ENCODE measurements around the gene COL6A2.

- no peak for TF ChIP-seq ZBTB49 (CRISPR knock-in tag; IDR thresholded peaks at IDR 0.05; ENCODE audit: borderline replicate concordance)
- TF ChIP-seq CHCHD3 (CRISPR knock-in tag; IDR thresholded peaks at IDR 0.05), result no peak
- TF ChIP-seq ATF6 (CRISPR knock-in tag; conservative IDR thresholded peaks at IDR 0.05), result no peak
- TF ChIP-seq TCF7L2 (IDR thresholded peaks at IDR 0.05; ENCODE audit: low read depth, low read length), result no peak
- TF ChIP-seq TCF12 (IDR thresholded peaks at IDR 0.05), result no peak
- no peak for TF ChIP-seq TCF12 (CRISPR knock-in tag; IDR thresholded peaks at IDR 0.05)
- no peak for TF ChIP-seq ZC3H13 (CRISPR knock-in tag; IDR thresholded peaks at IDR 0.05)
- TF ChIP-seq POLR2AphosphoS5 (IDR thresholded peaks at IDR 0.05; ENCODE audit: low read depth, low read length), result no peak
- no peak for TF ChIP-seq POLR2A (IDR thresholded peaks at IDR 0.05; ENCODE audit: insufficient read depth in 1 of 2, low read depth in 2 of 2, low read length in 2 of 2)
- no peak for TF ChIP-seq ETS1 (CRISPR knock-in tag; IDR thresholded peaks at IDR 0.05)
- no peak for TF ChIP-seq FOXJ3 (CRISPR knock-in tag; IDR thresholded peaks at IDR 0.05; ENCODE audit: borderline replicate concordance)
- no peak for TF ChIP-seq TRAFD1 (CRISPR knock-in tag; IDR thresholded peaks at IDR 0.05; ENCODE audit: borderline replicate concordance)
These were observed 2.1 kb downstream of the COL6A2 start for GRCh38 chr21:46100020-46100419.
